ENCODE measurements around the gene MAP1S.

DNA sequence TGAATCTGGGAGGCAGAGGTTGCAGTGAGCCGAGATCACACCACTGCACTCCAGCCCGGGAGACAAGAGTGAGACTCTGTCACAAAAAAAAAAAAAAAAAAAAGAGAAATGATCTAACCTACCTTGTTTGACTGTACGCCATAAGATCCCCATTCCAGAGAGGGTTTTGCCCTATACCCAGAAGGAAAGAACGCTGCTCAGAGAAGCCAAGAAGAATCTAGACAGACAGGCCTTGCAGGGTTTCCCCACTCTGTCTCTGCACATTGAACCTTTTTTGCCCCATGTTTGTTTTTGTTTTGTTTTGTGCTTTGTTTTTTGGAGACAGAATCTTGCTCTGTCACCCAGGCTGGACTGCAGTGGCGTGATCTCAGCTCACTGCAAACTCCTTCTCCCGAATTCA is 7.4 kb upstream of the MAP1S start:
- TF ChIP-seq, protein P1, sequence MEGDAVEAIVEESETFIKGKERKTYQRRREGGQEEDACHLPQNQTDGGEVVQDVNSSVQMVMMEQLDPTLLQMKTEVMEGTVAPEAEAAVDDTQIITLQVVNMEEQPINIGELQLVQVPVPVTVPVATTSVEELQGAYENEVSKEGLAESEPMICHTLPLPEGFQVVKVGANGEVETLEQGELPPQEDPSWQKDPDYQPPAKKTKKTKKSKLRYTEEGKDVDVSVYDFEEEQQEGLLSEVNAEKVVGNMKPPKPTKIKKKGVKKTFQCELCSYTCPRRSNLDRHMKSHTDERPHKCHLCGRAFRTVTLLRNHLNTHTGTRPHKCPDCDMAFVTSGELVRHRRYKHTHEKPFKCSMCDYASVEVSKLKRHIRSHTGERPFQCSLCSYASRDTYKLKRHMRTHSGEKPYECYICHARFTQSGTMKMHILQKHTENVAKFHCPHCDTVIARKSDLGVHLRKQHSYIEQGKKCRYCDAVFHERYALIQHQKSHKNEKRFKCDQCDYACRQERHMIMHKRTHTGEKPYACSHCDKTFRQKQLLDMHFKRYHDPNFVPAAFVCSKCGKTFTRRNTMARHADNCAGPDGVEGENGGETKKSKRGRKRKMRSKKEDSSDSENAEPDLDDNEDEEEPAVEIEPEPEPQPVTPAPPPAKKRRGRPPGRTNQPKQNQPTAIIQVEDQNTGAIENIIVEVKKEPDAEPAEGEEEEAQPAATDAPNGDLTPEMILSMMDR (IDR thresholded peaks at IDR 0.05; ENCODE audit: low read depth, low read length) = no peak
- no peak for TF ChIP-seq EZH2phosphoT487 (IDR thresholded peaks at IDR 0.05; ENCODE audit: low read depth)
